KMS-11 (cell line): ENCODE data around the gene USH1G.
A peak's percentile ranks its signal among the peaks of the same experiment; 100 is the strongest.

Experiments used
- H2AFZ ChIP-seq: fragments of 200-600 bp; sonication (generic); 2 replicates; pipeline ENCODE4 v1.6.1; 2016; ENCODE audit warnings: antibody characterized with exemption, mixed run types, low read depth
- H3K27ac ChIP-seq: fragments of 200-600 bp; sonication (generic); 2 replicates; pipeline ENCODE4 v1.6.1; 2016; ENCODE audit warnings: mild to moderate bottlenecking, mixed run types
- H3K27me3 ChIP-seq: fragments of 200-600 bp; sonication (generic); 2 replicates; pipeline ENCODE4 v1.6.1; 2017; ENCODE audit warnings: mild to moderate bottlenecking, low read depth, mixed run types, moderate library complexity; ENCODE audit not compliant: insufficient read depth
- H3K36me3 ChIP-seq: fragments of 200-600 bp; sonication (generic); 2 replicates; pipeline ENCODE4 v1.6.1; 2017; ENCODE audit warnings: mild to moderate bottlenecking, mixed run types; ENCODE audit not compliant: insufficient read depth
- H3K4me1 ChIP-seq: fragments of 200-600 bp; sonication (generic); 2 replicates; pipeline ENCODE4 v1.6.1; 2016; ENCODE audit warnings: mild to moderate bottlenecking, low read depth, mixed run types; ENCODE audit not compliant: poor library complexity, severe bottlenecking
- H3K4me2 ChIP-seq: fragments of 200-600 bp; sonication (generic); 2 replicates; pipeline ENCODE4 v1.7.0; 2016; ENCODE audit warnings: mild to moderate bottlenecking, mixed run types
- H3K4me3 ChIP-seq: fragments of 200-600 bp; sonication (generic); IDR thresholded peaks from 2 replicates; pipeline ENCODE4 v1.6.1; 2017; ENCODE audit warnings: low read depth, low read length, mixed read lengths; ENCODE audit not compliant: insufficient read depth
- H3K79me2 ChIP-seq: fragments of 200-600 bp; sonication (generic); 2 replicates; pipeline ENCODE4 v1.6.1; 2016; ENCODE audit warnings: low read depth, mixed run types; ENCODE audit not compliant: insufficient read depth
- H3K9ac ChIP-seq: fragments of 200-600 bp; sonication (generic); 2 replicates; pipeline ENCODE4 v1.6.1; 2016; ENCODE audit warnings: mild to moderate bottlenecking, mixed run types
- H4K20me1 ChIP-seq: fragments of 200-600 bp; sonication (generic); 2 replicates; pipeline ENCODE4 v1.6.1; 2016; ENCODE audit warnings: mild to moderate bottlenecking, mixed run types; ENCODE audit not compliant: insufficient read depth
- TF ChIP-seq, protein P1 (sequence below): fragments of 200-600 bp; sonication (generic); conservative IDR thresholded peaks from 2 replicates; pipeline ENCODE4 v1.6.1; 2017; ENCODE audit warnings: low read depth, mild to moderate bottlenecking, antibody characterized with exemption, low read length, moderate library complexity, mixed read lengths

The USH1G gene

GRCh38 chr17:74922694-74923537 lies at the start of gene USH1G:
Gene USH1G, minus strand, starts transcription at chr17:74923255. Its CDS starts 182 bp downstream, at chr17:74923073.
- Histone ChIP-seq H3K9ac (no peak within 1 kb of the TSS), H2AFZ (peak within 1 kb of the TSS; percentile 61), H3K4me2 (peak within 1 kb of the TSS; percentile 54; the same call in 1 of the 2 replicates), H3K4me1 (no peaks in the 10 kb centered on the region), H3K27ac (no peak within 1 kb of the TSS), H3K4me3 (no peak within 1 kb of the TSS), H3K36me3 (no peaks in the 10 kb centered on the region), H4K20me1 (no peaks in the 10 kb centered on the region), H3K27me3 (peaks cover 56% of the 10 kb centered on the region), H3K79me2 (no peaks in the 10 kb centered on the region)
- TF ChIP-seq, protein P1, sequence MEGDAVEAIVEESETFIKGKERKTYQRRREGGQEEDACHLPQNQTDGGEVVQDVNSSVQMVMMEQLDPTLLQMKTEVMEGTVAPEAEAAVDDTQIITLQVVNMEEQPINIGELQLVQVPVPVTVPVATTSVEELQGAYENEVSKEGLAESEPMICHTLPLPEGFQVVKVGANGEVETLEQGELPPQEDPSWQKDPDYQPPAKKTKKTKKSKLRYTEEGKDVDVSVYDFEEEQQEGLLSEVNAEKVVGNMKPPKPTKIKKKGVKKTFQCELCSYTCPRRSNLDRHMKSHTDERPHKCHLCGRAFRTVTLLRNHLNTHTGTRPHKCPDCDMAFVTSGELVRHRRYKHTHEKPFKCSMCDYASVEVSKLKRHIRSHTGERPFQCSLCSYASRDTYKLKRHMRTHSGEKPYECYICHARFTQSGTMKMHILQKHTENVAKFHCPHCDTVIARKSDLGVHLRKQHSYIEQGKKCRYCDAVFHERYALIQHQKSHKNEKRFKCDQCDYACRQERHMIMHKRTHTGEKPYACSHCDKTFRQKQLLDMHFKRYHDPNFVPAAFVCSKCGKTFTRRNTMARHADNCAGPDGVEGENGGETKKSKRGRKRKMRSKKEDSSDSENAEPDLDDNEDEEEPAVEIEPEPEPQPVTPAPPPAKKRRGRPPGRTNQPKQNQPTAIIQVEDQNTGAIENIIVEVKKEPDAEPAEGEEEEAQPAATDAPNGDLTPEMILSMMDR: no peak

- H3K4me1 ChIP-seq: peaks cover 3% of the 10 kb centered on the region
- no peak within 1 kb of the TSS for H3K27ac ChIP-seq
- H3K36me3 ChIP-seq: no peaks in the 10 kb centered on the region
- peak within 1 kb of the TSS; percentile 63 for H3K4me2 ChIP-seq
- TF ChIP-seq, protein P1: no peak
- H4K20me1 ChIP-seq: no peaks in the 10 kb centered on the region
- peak within 1 kb of the TSS; percentile 60 for H2AFZ ChIP-seq
- H3K4me3 ChIP-seq: no peak within 1 kb of the TSS
- H3K79me2 ChIP-seq: no peaks in the 10 kb centered on the region
- peak within 1 kb of the TSS; percentile 22; the same call in 1 of the 2 replicates for H3K9ac ChIP-seq
- peaks cover 32% of the 10 kb centered on the region for H3K27me3 ChIP-seq
Observed at GRCh38 chr17:74972107-74972972, 49.3 kb upstream of the USH1G start, which contains the start of gene HID1. Gene HID1, minus strand, starts transcription at chr17:74972759. Its CDS starts 103 bp downstream, at chr17:74972656.

DNA sequence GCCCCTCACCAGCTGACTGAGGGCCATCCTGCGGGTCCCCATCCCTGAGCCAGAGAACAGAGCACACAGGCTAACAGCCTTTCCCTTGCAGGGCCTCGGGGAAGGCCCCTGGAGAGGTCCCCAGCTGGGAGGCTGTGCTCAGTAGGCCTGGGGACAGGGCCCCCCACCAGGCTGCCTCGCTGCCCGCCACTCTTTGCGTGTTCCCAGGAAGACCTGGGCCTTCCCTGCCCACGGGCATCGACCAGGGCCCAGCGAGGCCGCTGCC lies 48.7 kb upstream of the USH1G start:
- peaks cover 31% of the 10 kb centered on the region for H3K27me3 ChIP-seq
- H3K4me2 ChIP-seq: no peak overlapping the region
- H3K4me3 ChIP-seq: no peak overlapping the region
- H3K36me3 ChIP-seq: no peaks in the 10 kb centered on the region
- no peaks in the 10 kb centered on the region for H4K20me1 ChIP-seq
- peaks cover 3% of the 10 kb centered on the region for H3K4me1 ChIP-seq
- TF ChIP-seq, protein P1: no peak
- no peak overlapping the region for H3K9ac ChIP-seq
- peak overlapping the region; percentile 60; the same call in 1 of the 2 replicates for H2AFZ ChIP-seq
- no peaks in the 10 kb centered on the region for H3K79me2 ChIP-seq
- H3K27ac ChIP-seq: no peak overlapping the region

- no peaks in the 10 kb centered on the region for H3K79me2 ChIP-seq
- H3K4me1 ChIP-seq: peaks cover 3% of the 10 kb centered on the region
- H3K36me3 ChIP-seq: no peaks in the 10 kb centered on the region
- H4K20me1 ChIP-seq: no peaks in the 10 kb centered on the region
- peaks cover 29% of the 10 kb centered on the region for H3K27me3 ChIP-seq
- H3K27ac ChIP-seq: no peak overlapping the region
- H2AFZ ChIP-seq: no peak overlapping the region
- H3K4me3 ChIP-seq: no peak overlapping the region
- H3K9ac ChIP-seq: no peak overlapping the region
- H3K4me2 ChIP-seq: no peak overlapping the region
- TF ChIP-seq, protein P1: no peak
Observed at GRCh38 chr17:74971069-74971841, 48.2 kb upstream of the USH1G start.
